NCI-H2029 treated with DMSO at 0.1 percent for 48 hours (cell line): ENCODE measurements around the gene MYH9.

Experiments used
- DNase-seq: peaks from one replicate; lab custom pipeline; 2025; lab: John Stamatoyannopoulos, UW

The MYH9 gene

GRCh38 chr22:36311386-36312085 lies 76.2 kb downstream of the MYH9 start:
- no peak for DNase-seq

DNA sequence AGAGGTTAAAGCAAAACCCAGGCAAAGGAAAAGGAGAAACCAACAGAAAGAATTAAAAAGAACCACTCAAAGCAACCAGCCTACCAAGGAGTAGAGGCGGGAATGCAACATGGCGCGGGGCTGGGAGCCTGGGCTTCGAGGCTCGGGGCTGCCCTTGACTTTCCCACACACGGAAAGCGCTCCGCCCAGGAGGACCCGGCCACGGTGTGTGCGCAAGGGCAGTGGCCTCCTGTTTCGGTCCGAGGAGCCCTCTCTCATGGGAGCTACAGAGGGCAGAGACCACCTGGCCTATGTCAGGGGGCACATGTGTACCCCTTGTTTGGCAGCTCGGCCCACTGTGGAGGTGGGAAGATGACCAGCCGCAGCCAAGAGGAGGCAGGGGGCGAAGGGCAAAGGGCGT lies 78.9 kb downstream of the MYH9 start:
- DNase-seq = no peak

DNA sequence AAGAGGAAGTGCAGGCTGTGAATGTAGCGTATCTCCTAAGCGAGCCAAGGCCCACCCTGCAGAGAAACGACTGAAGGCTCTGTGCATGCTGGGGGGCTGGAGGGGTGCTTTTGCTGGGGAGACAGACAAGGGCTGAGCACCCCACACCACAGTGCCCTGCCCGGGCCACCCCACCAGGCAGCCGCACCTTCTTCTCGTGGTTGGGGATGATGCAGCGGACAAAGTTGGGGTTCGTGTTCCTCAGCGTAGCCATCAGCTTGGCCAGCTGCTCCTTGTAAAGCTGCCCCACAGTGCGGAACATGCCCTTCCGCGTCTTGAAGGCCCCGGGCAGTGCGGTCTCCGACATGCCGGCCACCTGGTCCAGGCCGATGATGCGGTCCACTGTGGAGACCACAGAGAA lies 81.5 kb downstream of the MYH9 start:
- DNase-seq = no peak

GRCh38 chr22:36305813-36306212 lies 82.0 kb downstream of the MYH9 start:
- DNase-seq = no peak

DNA sequence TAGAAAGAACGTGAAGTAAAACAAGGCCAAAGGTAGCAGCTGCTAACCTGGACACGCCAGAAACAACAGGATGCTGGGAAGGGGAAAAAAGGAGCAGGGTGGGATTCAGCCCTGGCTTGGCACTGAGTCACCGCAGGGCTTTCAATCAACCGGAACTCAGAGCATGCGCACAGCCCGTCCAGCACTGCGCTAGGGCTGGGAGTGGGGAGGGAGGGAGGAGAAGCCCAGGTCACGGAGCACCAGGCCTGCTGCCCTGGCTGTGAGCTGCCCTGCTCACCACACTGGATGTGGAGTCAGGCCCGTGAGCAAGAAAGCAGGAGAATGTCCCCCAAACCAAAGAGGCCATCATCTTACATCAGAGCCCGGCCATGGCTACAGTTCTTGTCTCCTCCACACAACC lies 83.3 kb downstream of the MYH9 start:
- no peak for DNase-seq

DNA sequence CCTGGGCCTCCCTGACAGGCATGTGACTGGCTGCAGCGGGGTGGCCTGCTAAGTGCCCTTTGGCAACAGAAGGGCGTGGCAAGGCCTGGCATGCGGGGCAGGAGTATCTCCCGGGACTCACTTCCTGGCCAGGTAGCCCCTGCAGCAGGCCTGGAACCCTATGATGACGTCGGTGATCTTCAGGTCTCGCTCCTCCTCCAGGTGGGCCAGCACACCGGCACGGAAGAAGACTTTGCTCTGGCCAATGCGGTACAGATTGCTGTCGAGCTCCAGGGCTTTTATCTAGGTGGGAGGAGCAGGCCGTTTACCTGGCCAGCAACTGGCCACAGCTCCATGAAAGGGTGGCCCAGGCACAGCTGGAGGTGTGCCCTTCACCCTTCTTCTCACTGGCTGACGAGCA lies 83.9 kb downstream of the MYH9 start:
- no peak for DNase-seq

- no peak for DNase-seq
These were observed 84.7 kb downstream of the MYH9 start for GRCh38 chr22:36303115-36303467.

- DNase-seq = no peak
These were observed 85.2 kb downstream of the MYH9 start for GRCh38 chr22:36302439-36303114.

DNA sequence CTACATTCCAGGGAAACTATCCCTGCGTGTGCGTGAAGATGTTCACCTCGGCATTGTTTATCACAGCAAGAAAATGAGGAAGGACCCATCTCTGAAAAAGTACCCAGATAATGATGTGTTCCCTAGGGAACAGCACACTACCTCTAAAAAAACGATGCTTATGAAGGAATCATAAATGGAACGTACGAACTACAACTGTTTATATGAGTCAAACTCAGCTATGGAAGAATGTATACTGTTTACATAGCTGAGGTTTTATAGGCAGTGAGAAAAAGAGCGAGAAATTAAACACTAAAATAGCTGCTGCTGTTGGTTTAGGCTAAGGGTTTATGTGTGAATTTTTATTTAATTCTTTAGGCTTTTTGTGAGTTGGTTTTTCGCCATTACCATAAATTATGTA lies 85.9 kb downstream of the MYH9 start:
- no peak for DNase-seq

GRCh38 chr22:36301384-36301828 lies 86.4 kb downstream of the MYH9 start:
- DNase-seq = peak; percentile 14

- DNase-seq = no peak
These were observed 87.2 kb downstream of the MYH9 start for GRCh38 chr22:36300396-36301212.

DNA sequence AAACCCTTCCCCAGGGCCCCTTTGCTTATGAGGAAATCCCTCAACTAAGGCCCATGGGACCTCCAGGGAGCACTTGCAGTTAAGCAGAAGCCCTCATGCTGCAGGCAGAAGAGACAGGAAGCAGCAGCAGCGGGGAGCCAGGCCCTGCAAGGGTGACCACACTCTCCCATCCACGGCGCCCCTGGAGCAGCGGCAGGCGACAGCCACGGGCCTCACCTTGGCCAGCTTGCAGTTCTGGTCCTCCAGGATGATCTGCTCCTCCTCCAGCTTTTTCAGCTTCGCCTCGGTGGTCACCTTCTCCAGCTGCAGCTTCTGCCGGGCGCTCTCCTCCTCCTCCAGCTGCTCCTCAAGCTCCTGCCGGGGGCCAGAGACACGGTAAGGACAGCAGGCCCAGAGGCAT lies 87.9 kb downstream of the MYH9 start:
- no peak for DNase-seq

GRCh38 chr22:36299295-36299694 lies 88.5 kb downstream of the MYH9 start:
- no peak for DNase-seq

GRCh38 chr22:36298601-36299000 lies 89.2 kb downstream of the MYH9 start:
- DNase-seq = no peak

DNA sequence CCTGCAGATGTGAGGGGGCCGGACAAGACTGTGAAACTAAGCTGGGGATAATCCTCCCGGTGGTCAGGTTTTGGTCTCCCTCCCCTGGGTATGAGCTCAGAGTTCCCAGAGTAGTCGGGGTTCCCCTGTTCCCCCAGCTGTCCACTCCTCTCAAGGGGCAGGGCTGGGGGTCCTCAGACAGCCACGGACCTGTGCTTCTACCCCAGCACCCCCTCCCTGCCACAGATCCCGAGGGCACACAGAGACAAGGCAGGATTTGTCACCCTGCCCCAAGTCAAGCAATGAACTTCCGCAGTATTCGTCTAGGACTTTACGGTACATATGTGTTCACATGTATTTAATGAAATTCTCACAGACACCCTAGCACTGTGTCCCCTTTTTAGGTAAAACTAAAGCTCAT lies 89.6 kb downstream of the MYH9 start:
- DNase-seq = no peak

- DNase-seq = no peak
These were observed 90.2 kb downstream of the MYH9 start for GRCh38 chr22:36297568-36297967.

- no peak for DNase-seq
These were observed 91.1 kb downstream of the MYH9 start for GRCh38 chr22:36296690-36297089.

DNA sequence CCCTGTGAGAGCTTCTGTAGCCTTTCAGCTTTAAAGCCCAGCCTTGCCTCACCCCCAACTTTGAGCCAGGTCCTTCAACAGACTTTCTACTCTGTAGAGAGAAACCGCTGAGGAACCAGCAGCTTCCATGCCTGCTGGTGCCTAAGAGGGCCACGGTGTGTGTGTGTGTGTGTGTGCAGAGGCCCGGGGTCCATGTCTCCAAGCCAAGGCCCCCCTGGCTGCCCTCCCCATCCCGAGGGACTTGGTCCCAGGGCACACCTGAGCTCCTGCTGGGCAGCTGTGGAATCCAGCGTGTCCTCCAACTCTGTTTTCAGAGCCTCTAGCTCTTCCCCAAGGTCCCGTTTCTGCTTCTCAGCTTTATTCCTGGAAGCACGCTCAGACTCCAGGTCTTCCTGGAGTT lies 92.5 kb downstream of the MYH9 start:
- DNase-seq = no peak

- no peak for DNase-seq
These were observed 93.0 kb downstream of the MYH9 start for GRCh38 chr22:36294801-36295200.

DNA sequence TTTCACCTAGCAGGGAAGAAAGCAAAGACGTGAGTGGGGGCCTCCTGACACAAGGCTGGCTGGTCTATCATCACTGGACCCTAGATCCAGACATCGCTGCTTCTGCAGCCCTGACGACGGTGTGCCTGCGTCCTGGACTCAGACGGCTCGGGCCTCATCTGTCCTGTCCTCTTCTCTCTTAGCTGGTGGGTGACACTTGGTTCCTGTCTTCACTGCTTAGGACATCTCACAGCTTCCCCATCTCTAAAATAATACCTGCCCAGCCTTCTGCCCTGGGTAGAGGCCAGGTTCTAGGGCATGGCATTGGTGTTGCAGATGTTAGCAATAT lies 93.5 kb downstream of the MYH9 start:
- DNase-seq = no peak

- DNase-seq = no peak
These were observed 94.0 kb downstream of the MYH9 start for GRCh38 chr22:36293606-36294292.

GRCh38 chr22:36292823-36293530 lies 94.8 kb downstream of the MYH9 start:
- DNase-seq = no peak
